ENCODE results near the gene IFIT2.

Gene IFIT2

DNA sequence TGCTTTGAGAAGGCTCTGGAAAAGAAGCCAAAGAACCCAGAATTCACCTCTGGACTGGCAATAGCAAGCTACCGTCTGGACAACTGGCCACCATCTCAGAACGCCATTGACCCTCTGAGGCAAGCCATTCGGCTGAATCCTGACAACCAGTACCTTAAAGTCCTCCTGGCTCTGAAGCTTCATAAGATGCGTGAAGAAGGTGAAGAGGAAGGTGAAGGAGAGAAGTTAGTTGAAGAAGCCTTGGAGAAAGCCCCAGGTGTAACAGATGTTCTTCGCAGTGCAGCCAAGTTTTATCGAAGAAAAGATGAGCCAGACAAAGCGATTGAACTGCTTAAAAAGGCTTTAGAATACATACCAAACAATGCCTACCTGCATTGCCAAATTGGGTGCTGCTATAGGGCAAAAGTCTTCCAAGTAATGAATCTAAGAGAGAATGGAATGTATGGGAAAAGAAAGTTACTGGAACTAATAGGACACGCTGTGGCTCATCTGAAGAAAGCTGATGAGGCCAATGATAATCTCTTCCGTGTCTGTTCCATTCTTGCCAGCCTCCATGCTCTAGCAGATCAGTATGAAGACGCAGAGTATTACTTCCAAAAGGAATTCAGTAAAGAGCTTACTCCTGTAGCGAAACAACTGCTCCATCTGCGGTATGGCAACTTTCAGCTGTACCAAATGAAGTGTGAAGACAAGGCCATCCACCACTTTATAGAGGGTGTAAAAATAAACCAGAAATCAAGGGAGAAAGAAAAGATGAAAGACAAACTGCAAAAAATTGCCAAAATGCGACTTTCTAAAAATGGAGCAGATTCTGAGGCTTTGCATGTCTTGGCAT lies 4.8 kb downstream of the IFIT2 start:
- Histone ChIP-seq H3K9me3 (replicated peaks; ENCODE audit: insufficient read depth, low read length) (no peaks in the 10 kb centered on the region), H3K27me3 (replicated peaks; ENCODE audit: insufficient read depth, low read length) (peaks cover 50% of the 10 kb centered on the region), H4K20me1 (ENCODE audit: insufficient read depth, low read length) (no peaks in the 10 kb centered on the region), H3K4me1 (ENCODE audit: low read length) (no peaks in the 10 kb centered on the region), H3K4me2 (ENCODE audit: low read depth, low read length) (no peak overlapping the region), H3K9me2 (replicated peaks; ENCODE audit: insufficient read depth, low read length) (no peaks in the 10 kb centered on the region), H2AFZ (ENCODE audit: low read length) (no peak overlapping the region), H3K79me2 (ENCODE audit: low read length) (no peaks in the 10 kb centered on the region), H3K4me3 (ENCODE audit: low read length) (no peak overlapping the region), H3K27ac (ENCODE audit: low read length) (no peak overlapping the region), H3K36me3 (replicated peaks; ENCODE audit: insufficient read depth, low read length) (no peaks in the 10 kb centered on the region), H3F3A (ENCODE audit: insufficient read depth, low read length) (0 out of 2 replicates have a peak, but pooled peaks cover 6% of the 10 kb centered on the region), H3K9ac (ENCODE audit: low read length) (no peak overlapping the region)
- TF ChIP-seq, protein P1, sequence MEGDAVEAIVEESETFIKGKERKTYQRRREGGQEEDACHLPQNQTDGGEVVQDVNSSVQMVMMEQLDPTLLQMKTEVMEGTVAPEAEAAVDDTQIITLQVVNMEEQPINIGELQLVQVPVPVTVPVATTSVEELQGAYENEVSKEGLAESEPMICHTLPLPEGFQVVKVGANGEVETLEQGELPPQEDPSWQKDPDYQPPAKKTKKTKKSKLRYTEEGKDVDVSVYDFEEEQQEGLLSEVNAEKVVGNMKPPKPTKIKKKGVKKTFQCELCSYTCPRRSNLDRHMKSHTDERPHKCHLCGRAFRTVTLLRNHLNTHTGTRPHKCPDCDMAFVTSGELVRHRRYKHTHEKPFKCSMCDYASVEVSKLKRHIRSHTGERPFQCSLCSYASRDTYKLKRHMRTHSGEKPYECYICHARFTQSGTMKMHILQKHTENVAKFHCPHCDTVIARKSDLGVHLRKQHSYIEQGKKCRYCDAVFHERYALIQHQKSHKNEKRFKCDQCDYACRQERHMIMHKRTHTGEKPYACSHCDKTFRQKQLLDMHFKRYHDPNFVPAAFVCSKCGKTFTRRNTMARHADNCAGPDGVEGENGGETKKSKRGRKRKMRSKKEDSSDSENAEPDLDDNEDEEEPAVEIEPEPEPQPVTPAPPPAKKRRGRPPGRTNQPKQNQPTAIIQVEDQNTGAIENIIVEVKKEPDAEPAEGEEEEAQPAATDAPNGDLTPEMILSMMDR (IDR thresholded peaks at IDR 0.05; ENCODE audit: low read length), result no peak
- no peak for TF ChIP-seq EZH2phosphoT487 (IDR thresholded peaks at IDR 0.05; ENCODE audit: low read length)
- no peak for TF ChIP-seq EZH2 (optimal IDR thresholded peaks at IDR 0.05; ENCODE audit: low read depth, low read length)
- no peak for DNase-seq

- Histone ChIP-seq H3K9me3 (replicated peaks; ENCODE audit: insufficient read depth, low read length) (no peaks in the 10 kb centered on the region), H3K27ac (ENCODE audit: low read length) (no peak overlapping the region), H3K4me1 (ENCODE audit: low read length) (no peaks in the 10 kb centered on the region), H3K9me2 (replicated peaks; ENCODE audit: insufficient read depth, low read length) (no peaks in the 10 kb centered on the region), H3K4me2 (ENCODE audit: low read depth, low read length) (no peak overlapping the region), H3K9ac (ENCODE audit: low read length) (no peak overlapping the region), H4K20me1 (ENCODE audit: insufficient read depth, low read length) (no peaks in the 10 kb centered on the region), H2AFZ (ENCODE audit: low read length) (no peak overlapping the region), H3F3A (ENCODE audit: insufficient read depth, low read length) (0 out of 2 replicates have a peak, but pooled peaks cover under 1% of the 10 kb centered on the region), H3K79me2 (ENCODE audit: low read length) (no peaks in the 10 kb centered on the region), H3K4me3 (ENCODE audit: low read length) (no peak overlapping the region), H3K36me3 (replicated peaks; ENCODE audit: insufficient read depth, low read length) (no peaks in the 10 kb centered on the region), H3K27me3 (replicated peaks; ENCODE audit: insufficient read depth, low read length) (peaks cover 47% of the 10 kb centered on the region)
- TF ChIP-seq EZH2phosphoT487 (IDR thresholded peaks at IDR 0.05; ENCODE audit: low read length), result no peak
- TF ChIP-seq EZH2 (optimal IDR thresholded peaks at IDR 0.05; ENCODE audit: low read depth, low read length), result no peak
- TF ChIP-seq, protein P1 (IDR thresholded peaks at IDR 0.05; ENCODE audit: low read length), result no peak
- DNase-seq, result no peak
Observed at GRCh38 chr10:89307269-89307577, 5.4 kb downstream of the IFIT2 start.

DNA sequence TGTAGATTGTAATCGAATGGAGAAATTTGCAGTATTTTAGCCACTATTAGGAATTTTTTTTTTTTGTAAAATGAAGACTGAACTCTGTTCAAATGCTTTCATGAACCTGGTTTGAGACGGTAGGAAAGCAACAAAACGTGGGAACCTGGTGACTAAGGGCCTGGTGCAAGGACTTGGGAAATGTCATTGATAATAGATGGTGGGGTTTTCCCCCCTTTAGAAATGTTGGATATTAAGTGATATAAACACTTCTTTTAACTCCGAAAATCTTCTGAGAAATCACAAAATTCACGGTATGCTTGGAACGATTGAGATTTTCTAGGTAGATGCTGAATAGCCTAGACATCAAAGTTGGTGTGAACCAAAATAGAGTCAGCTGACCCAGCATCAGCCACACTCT lies 6.4 kb downstream of the IFIT2 start:
- Histone ChIP-seq H3K9me2 (replicated peaks; ENCODE audit: insufficient read depth, low read length) (no peaks in the 10 kb centered on the region), H3K9ac (ENCODE audit: low read length) (no peak overlapping the region), H3F3A (ENCODE audit: insufficient read depth, low read length) (no peaks in the 10 kb centered on the region), H3K27ac (ENCODE audit: low read length) (no peak overlapping the region), H4K20me1 (ENCODE audit: insufficient read depth, low read length) (no peaks in the 10 kb centered on the region), H3K4me2 (ENCODE audit: low read depth, low read length) (no peak overlapping the region), H3K4me1 (ENCODE audit: low read length) (no peaks in the 10 kb centered on the region), H3K9me3 (replicated peaks; ENCODE audit: insufficient read depth, low read length) (no peaks in the 10 kb centered on the region), H2AFZ (ENCODE audit: low read length) (no peak overlapping the region), H3K4me3 (ENCODE audit: low read length) (no peak overlapping the region), H3K36me3 (replicated peaks; ENCODE audit: insufficient read depth, low read length) (no peaks in the 10 kb centered on the region), H3K27me3 (replicated peaks; ENCODE audit: insufficient read depth, low read length) (peaks cover 37% of the 10 kb centered on the region), H3K79me2 (ENCODE audit: low read length) (no peaks in the 10 kb centered on the region)
- no peak for DNase-seq
- TF ChIP-seq EZH2 (optimal IDR thresholded peaks at IDR 0.05; ENCODE audit: low read depth, low read length), result no peak
- TF ChIP-seq, protein P1 (IDR thresholded peaks at IDR 0.05; ENCODE audit: low read length), result no peak
- no peak for TF ChIP-seq EZH2phosphoT487 (IDR thresholded peaks at IDR 0.05; ENCODE audit: low read length)
